HFF-Myc (cell line): ENCODE data around the gene SMURF2.

Source experiments
- DNase-seq: peaks from one replicate; pipeline ENCODE4 v3.0.0-alpha.2; 2011; ENCODE audit warnings: low read depth; ENCODE audit errors: extremely low read depth
- H3K4me3 ChIP-seq: replicated peaks from 2 replicates; pipeline ENCODE4 v1.5.1; 2011; ENCODE audit warnings: low read depth, mild to moderate bottlenecking, control low read depth, low read length
- CTCF ChIP-seq: IDR thresholded peaks from 2 replicates; pipeline ENCODE4 v1.5.1; 2012; ENCODE audit warnings: mild to moderate bottlenecking, low read depth, low read length, control low read depth; ENCODE audit errors: missing control alignments

The SMURF2 gene

GRCh38 chr17:64527914-64528313 is 134.2 kb downstream of the SMURF2 start:
- no peak overlapping the region for H3K4me3 ChIP-seq
- no peak for TF ChIP-seq CTCF
- no peak for DNase-seq

- no peak overlapping the region for H3K4me3 ChIP-seq
- DNase-seq, result no peak
- no peak for TF ChIP-seq CTCF
Measured at GRCh38 chr17:64520359-64520758, 141.7 kb downstream of the SMURF2 start.

DNA sequence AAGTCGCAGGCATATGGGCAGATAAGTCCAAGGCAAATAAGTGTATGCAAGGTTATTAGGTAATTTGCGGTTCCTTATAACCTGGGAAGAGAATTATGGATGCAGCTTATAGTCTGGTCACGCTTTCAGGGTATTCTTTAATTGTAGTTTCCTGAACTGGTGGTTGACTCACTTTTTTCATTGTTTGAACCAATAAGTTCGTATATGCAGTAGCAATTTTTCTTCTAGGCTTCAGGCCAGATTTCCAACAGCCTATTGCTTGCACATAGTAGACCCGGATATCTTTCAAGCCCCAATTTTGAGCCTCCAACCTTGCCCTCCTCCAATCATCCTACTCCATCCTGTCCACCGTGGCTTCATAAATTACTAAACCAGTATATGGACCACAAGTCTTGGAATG is 142.5 kb downstream of the SMURF2 start:
- no peak for DNase-seq
- no peak for TF ChIP-seq CTCF
- no peak overlapping the region for H3K4me3 ChIP-seq

DNA sequence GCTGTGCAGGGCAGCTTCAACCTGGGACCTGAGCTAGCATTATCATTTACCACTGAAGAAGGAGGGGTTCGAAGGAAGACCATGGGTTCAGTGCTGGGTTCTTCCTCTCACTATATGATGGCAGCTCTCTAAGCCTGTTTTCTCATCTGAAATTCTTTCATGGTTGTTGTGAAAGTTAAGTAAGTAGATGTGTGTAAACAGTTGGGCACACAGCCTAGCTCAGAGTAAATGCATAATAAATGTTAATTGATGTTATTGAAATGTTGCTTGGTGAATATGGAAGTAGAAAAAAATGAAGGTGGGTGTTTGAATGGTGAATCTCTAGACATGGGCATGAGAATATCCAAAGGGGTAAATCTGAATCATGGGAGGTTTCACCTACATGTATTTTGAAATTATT is 146.3 kb downstream of the SMURF2 start:
- no peak overlapping the region for H3K4me3 ChIP-seq
- DNase-seq, result no peak
- TF ChIP-seq CTCF, result no peak

DNA sequence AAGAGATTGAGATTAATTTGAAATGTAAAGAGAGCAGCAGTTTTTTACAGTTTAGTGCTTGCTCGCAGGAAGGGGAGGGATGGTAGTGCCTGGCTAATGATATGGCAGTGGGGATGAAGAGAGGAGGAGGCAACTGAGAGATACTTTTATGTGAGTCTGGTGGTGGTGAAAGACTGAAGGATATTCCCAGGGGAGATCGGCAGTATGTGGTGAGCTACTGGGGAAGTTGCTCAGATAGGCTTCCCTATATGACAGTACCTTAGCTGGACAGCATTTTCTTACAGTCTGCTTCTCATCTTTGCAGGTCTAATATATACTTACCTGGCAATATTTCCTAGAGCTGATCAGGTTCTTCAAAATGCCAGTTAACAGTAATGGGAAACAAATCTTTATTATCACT is 146.7 kb downstream of the SMURF2 start:
- DNase-seq, result no peak
- no peak for TF ChIP-seq CTCF

DNA sequence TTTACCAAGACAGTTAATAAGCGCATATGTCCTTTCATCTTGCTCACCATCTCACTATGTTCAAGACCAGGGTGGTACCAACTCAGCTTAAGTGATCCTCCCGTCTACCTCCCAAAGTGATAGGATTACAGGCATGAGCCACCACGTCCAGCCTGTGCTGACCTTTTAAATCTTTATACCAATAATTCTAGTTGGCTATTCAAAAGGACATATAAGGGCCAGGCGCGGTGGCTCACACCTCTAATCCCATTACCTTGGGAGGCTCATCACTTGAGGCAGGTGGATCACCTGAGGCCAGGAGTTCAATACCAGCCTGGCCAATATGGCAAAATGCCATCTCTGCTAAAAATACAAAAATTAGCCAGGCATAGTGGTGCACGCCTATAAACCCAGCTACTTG is 152.9 kb downstream of the SMURF2 start:
- TF ChIP-seq CTCF, result no peak
- no peak overlapping the region for H3K4me3 ChIP-seq
- DNase-seq, result no peak

More for the DNA sequence above, 146.7 kb downstream of the SMURF2 start:
- no peak overlapping the region for H3K4me3 ChIP-seq

DNA sequence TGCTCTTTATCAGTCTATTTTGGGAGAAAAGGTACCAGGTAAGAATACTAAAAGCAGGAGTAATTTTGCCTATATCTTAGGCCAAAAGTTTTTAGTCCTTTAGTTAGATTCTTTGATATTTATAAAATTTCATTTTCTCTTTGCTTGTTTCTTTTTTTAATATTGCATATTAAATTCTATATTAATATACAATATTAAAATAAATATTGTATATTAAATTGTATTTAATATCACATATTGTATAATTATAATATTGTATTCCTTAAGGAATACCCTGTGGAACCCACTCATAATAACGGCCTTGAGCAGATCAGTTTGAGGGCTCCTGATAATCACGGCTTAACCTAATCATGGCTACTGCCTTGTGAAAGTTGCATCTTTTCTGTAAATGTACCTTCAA is 153.4 kb downstream of the SMURF2 start:
- no peak for TF ChIP-seq CTCF
- DNase-seq, result no peak
- peak overlapping the region; percentile 98; the same call in 1 of the 2 replicates for H3K4me3 ChIP-seq
